Keratinocyte (primary cell): ENCODE results near the gene EIF5AL1. TPM values are rescaled to one million over a fixed set of nuclear protein-coding genes. Genes with fewer than 3 reads are reported as not detected.

ENCODE experiments used
- DNase-seq: peaks from one replicate; pipeline ENCODE4 v3.0.0-alpha.2; 2011; ENCODE audit warnings: low read depth, missing footprints, low spot score
- FAIRE-seq: peaks from 2 replicates; lab custom pipeline; 2011; peaks lifted over from hg19 to GRCh38; lab: Jason Lieb, UNC
- H2AFZ ChIP-seq: 2 replicates; pipeline ENCODE4 v1.6.0; 2012; ENCODE audit warnings: low read length, control low read depth, inconsistent platforms; ENCODE audit not compliant: control insufficient read depth
- H3K27ac ChIP-seq: 2 replicates; pipeline ENCODE4 v1.5.1; 2011; ENCODE audit warnings: low read length; ENCODE audit not compliant: control insufficient read depth, insufficient read depth
- H3K27me3 ChIP-seq: 3 replicates; pipeline ENCODE4 v1.6.0; 2011; ENCODE audit warnings: low read length; ENCODE audit not compliant: control insufficient read depth, insufficient read depth; ENCODE audit errors: extremely low read depth
- H3K36me3 ChIP-seq, 2 experiments: 2 replicates in 1 of 2; 3 replicates in 1 of 2; pipeline ENCODE4 v1.5.1; 2011; ENCODE audit warnings: low read length in 2 of 2, mild to moderate bottlenecking in 1 of 2; ENCODE audit not compliant: control insufficient read depth in 2 of 2, insufficient read depth in 2 of 2; ENCODE audit errors: extremely low read depth in 1 of 2
- H3K4me1 ChIP-seq: 3 replicates; pipeline ENCODE4 v1.5.1; 2011; ENCODE audit warnings: low read length; ENCODE audit not compliant: control insufficient read depth, insufficient read depth; ENCODE audit errors: extremely low read depth
- H3K4me2 ChIP-seq: 3 replicates; pipeline ENCODE4 v1.6.0; 2011; ENCODE audit warnings: low read depth, low read length; ENCODE audit not compliant: control insufficient read depth, insufficient read depth; ENCODE audit errors: extremely low read depth
- H3K4me3 ChIP-seq, 3 experiments: fragments of 200-600 bp in 1 of 3; sonication (generic) in 1 of 3; 2 replicates in 2 of 3; 3 replicates in 1 of 3; pipeline ENCODE4 v1.5.1; 2011 to 2016; ENCODE audit warnings: low read length in 3 of 3, mild to moderate bottlenecking in 3 of 3, control low read depth in 2 of 3, inconsistent platforms in 1 of 3, low read depth in 1 of 3, mixed read lengths in 1 of 3, mixed run types in 1 of 3, moderate library complexity in 1 of 3; ENCODE audit not compliant: control insufficient read depth in 2 of 3, insufficient read depth in 2 of 3; ENCODE audit errors: extremely low read depth in 1 of 3
- H3K79me2 ChIP-seq: 2 replicates; pipeline ENCODE4 v1.6.0; 2012; ENCODE audit warnings: low read length; ENCODE audit not compliant: control insufficient read depth, insufficient read depth
- H3K9ac ChIP-seq: 3 replicates; pipeline ENCODE4 v1.6.0; 2011; ENCODE audit warnings: low read length; ENCODE audit not compliant: control insufficient read depth, insufficient read depth; ENCODE audit errors: extremely low read depth
- H3K9me1 ChIP-seq: 3 replicates; pipeline ENCODE4 v1.6.0; 2011; ENCODE audit warnings: low read length; ENCODE audit not compliant: control insufficient read depth, insufficient read depth; ENCODE audit errors: extremely low read depth
- H3K9me3 ChIP-seq: 2 replicates; pipeline ENCODE4 v1.5.1; 2012; ENCODE audit warnings: low read depth, low read length; ENCODE audit not compliant: control insufficient read depth
- H4K20me1 ChIP-seq: 3 replicates; pipeline ENCODE4 v1.6.0; 2011; ENCODE audit warnings: low read length; ENCODE audit not compliant: control insufficient read depth, insufficient read depth; ENCODE audit errors: extremely low read depth
- EZH2 ChIP-seq: IDR thresholded peaks from one replicate; pipeline ENCODE4 v1.6.1; 2012; ENCODE audit warnings: inconsistent platforms, mild to moderate bottlenecking, low read length, moderate library complexity
- dilution Hi-C: fragments of 300-500 bp; cut with MboI; formaldehyde crosslinking; loops from one replicate; pipeline ENCODE4 v1.7.0; 2020; ENCODE audit warnings: low sequenced_read_pairs; ENCODE audit not compliant: extremely low pct_ligation_motif_present
- polyA plus RNA-seq, 5 experiments: library from polyadenylated mRNA; depleted of rRNA in 3 of 5; stranded (reverse) in 3 of 5; stranded (forward) in 1 of 5; unstranded in 1 of 5; fragments of >200 nt; gene quantifications; 1 replicate in 1 of 5; 2 replicates in 3 of 5; 3 replicates in 1 of 5; pipeline versions ENCODE4 v1.2.1 to v1.2.3, GENCODE V29; 2011 to 2012; ENCODE audit warnings: missing spikeins in 2 of 5, low read depth in 1 of 5, low replicate concordance in 1 of 5
- TF ChIP-seq, protein P1 (sequence below), 3 experiments: IDR thresholded peaks in 1 of 3; conservative IDR thresholded peaks in 1 of 3; optimal IDR thresholded peaks in 1 of 3; 2 replicates in 2 of 3; 3 replicates in 1 of 3; pipeline versions ENCODE3 to v1.5.1; 2011; ENCODE audit warnings: low read length in 3 of 3, mild to moderate bottlenecking in 3 of 3, moderate library complexity in 2 of 3, control low read depth in 1 of 3, inconsistent platforms in 1 of 3; ENCODE audit not compliant: insufficient read depth in 2 of 3; ENCODE audit errors: extremely low read depth in 1 of 3

The EIF5AL1 gene
- polyA plus RNA-seq, 1 donor (not counting 4 experiments of a cell fraction or from before 2014, with no cell fraction given) = 1.2 TPM

DNA sequence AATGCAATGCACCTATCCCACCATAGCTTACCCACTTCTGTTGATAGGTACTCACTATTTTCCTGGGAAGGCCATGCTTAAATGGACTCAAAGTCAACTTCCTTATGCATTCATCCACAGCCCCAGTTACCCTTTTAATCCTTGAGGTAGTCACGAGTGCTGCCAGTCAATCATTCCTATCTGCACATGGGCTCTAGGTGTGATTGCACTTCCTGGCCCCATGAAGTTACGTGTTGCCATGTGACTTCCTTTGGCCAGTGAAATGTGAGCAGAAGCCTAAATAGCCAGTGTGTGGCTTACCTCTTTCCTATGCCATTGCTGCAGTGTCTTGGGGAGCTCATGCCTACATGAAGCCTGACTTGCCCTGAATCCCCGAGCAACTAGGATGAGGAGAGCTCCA, 23.5 kb upstream of the EIF5AL1 start:
- H3K9me3 ChIP-seq = no peaks in the 10 kb centered on the region
- H3K9ac ChIP-seq = no peak overlapping the region
- FAIRE-seq (no peak), DNase-seq (no peak)
- H3K4me1 ChIP-seq = peaks cover 15% of the 10 kb centered on the region
- no peaks in the 10 kb centered on the region for H3K79me2 ChIP-seq
- H3K4me2 ChIP-seq = no peak overlapping the region
- no peaks in the 10 kb centered on the region for H4K20me1 ChIP-seq
- H3K36me3 ChIP-seq = no peaks in the 10 kb centered on the region
- no peak overlapping the region for H3K27ac ChIP-seq
- no peaks in the 10 kb centered on the region for H3K27me3 ChIP-seq
- no peak overlapping the region for H2AFZ ChIP-seq
- dilution Hi-C loops = no loop called here
- no peak overlapping the region for H3K4me3 ChIP-seq
- TF ChIP-seq, protein P1, sequence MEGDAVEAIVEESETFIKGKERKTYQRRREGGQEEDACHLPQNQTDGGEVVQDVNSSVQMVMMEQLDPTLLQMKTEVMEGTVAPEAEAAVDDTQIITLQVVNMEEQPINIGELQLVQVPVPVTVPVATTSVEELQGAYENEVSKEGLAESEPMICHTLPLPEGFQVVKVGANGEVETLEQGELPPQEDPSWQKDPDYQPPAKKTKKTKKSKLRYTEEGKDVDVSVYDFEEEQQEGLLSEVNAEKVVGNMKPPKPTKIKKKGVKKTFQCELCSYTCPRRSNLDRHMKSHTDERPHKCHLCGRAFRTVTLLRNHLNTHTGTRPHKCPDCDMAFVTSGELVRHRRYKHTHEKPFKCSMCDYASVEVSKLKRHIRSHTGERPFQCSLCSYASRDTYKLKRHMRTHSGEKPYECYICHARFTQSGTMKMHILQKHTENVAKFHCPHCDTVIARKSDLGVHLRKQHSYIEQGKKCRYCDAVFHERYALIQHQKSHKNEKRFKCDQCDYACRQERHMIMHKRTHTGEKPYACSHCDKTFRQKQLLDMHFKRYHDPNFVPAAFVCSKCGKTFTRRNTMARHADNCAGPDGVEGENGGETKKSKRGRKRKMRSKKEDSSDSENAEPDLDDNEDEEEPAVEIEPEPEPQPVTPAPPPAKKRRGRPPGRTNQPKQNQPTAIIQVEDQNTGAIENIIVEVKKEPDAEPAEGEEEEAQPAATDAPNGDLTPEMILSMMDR (optimal IDR thresholded peaks at IDR 0.05 in 1 of 3, IDR thresholded peaks at IDR 0.05 in 1 of 3, conservative IDR thresholded peaks at IDR 0.05 in 1 of 3; ENCODE audit: extremely low read depth in 1 of 3, insufficient read depth in 2 of 3, low read length in 3 of 3) = no peak
- TF ChIP-seq EZH2 = no peak
- no peaks in the 10 kb centered on the region for H3K9me1 ChIP-seq

DNA sequence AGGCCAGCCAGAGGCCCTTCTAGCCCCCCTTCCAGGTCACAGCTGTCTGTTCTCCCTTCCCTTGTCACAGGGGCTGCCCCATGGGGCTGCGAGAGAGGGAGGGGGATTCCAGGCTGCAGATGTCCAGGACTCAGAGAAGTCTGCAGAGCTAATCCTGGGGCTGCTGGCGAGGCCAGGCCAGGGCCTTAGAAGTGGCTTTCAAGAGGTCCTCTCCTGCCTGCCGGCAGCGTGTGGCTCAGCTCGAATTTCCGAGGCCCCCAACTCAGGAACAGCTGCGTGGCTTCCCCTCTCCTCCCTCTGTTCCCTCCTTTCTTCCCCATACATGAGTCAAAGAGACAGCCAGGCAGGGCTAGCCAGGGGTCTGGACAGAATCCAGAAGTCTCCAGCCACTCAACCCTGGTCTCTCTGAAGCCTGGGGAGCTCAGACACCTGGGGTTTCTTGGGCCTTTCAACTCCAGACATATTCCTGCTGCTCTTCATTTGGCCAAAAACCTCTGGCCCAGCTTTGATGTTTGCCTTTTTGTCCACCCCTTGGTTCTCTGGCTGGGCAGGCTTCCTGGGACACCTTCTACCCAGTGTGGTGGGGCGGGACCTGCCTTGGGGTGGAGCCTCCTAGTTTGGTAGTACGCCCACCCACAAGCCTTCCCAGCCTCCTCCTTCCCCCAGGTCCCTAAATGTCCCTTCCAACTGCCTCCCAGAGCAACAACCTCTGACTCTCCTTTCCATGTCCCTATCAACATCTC, 21.8 kb upstream of the EIF5AL1 start:
- FAIRE-seq = no peak

More for the DNA sequence above, 21.8 kb upstream of the EIF5AL1 start:
- no peak overlapping the region for H3K9ac ChIP-seq
- H3K27ac ChIP-seq = no peak overlapping the region
- dilution Hi-C loops = no loop called here
- H3K9me3 ChIP-seq = no peaks in the 10 kb centered on the region
- H3K9me1 ChIP-seq = no peaks in the 10 kb centered on the region
- DNase-seq = no peak
- H4K20me1 ChIP-seq = no peaks in the 10 kb centered on the region
- no peaks in the 10 kb centered on the region for H3K36me3 ChIP-seq
- no peaks in the 10 kb centered on the region for H3K79me2 ChIP-seq
- TF ChIP-seq, protein P1 (optimal IDR thresholded peaks at IDR 0.05 in 1 of 3, IDR thresholded peaks at IDR 0.05 in 1 of 3, conservative IDR thresholded peaks at IDR 0.05 in 1 of 3; ENCODE audit: extremely low read depth in 1 of 3, insufficient read depth in 2 of 3, low read length in 3 of 3) = no peak
- no peak for TF ChIP-seq EZH2
- no peak overlapping the region for H3K4me2 ChIP-seq
- H2AFZ ChIP-seq = no peak overlapping the region
- no peaks in the 10 kb centered on the region for H3K27me3 ChIP-seq
- H3K4me3 ChIP-seq = no peak overlapping the region
- H3K4me1 ChIP-seq = peaks cover 13% of the 10 kb centered on the region
